ENCODE data around the gene RAB31.

Gene RAB31

GRCh38 chr18:9737472-9738121 is 29.5 kb downstream of the RAB31 start:
- no peak for DNase-seq (ENCODE audit: low read depth, low spot score)

- DNase-seq (ENCODE audit: low read depth, low spot score): no peak
Observed at GRCh38 chr18:9738266-9738969, 30.3 kb downstream of the RAB31 start.

- no peak for DNase-seq (ENCODE audit: low read depth, low spot score)
Observed at GRCh38 chr18:9739516-9739915, 31.4 kb downstream of the RAB31 start.

DNA sequence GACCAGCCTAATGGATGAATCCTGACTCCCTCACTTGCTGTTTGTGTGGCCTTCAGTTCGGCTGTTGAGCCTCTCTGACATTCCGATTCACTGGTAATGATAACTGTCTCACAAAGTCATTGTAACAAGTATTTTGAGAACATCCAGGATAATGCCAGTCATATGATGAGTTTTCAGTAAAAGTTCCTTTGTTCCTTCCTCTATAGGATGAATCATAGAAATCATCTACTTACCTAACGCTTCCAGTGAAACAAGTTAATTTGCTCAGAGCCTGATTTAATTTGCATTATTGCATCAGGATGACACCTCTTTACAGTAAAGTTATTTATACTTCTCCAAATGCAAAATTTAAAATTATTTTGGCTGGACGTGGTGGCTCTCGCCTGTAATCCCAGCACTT is 32.0 kb downstream of the RAB31 start:
- DNase-seq (ENCODE audit: low read depth, low spot score): no peak

GRCh38 chr18:9741406-9741792 is 33.3 kb downstream of the RAB31 start:
- no peak for DNase-seq (ENCODE audit: low read depth, low spot score)

GRCh38 chr18:9741793-9742523 is 33.9 kb downstream of the RAB31 start:
- DNase-seq (ENCODE audit: low read depth, low spot score): peak; percentile 90

DNA sequence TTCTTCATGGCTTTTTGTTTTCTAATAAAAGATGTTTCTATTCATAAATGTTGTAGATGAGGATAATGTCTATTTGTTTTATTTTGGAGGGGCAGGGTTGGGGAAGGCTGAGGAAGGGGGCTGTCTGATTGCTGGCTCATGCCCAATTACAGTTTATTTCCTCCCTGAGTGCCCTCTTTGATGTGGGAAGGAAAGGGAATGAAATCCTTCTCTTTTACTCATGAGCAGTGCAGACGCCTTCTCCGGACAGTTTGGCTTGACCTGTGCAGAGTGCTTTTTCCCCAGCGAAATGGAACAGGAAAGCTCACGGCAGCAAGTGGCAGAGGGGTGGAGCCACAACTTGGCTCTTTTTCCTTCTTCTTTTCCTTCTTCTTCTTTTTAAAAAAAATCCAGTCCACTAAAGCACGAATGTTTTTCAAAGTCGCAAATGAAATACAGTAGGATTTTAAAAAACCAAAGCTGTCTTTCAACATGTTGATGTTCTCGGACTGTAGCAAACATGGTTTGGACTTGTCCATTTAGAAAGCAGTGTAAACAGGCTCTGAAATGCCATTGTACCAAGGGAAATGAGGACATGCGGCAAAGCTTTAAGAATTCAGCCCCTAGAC is 34.5 kb downstream of the RAB31 start:
- DNase-seq (ENCODE audit: low read depth, low spot score): no peak

- peak; percentile 91 for DNase-seq (ENCODE audit: low read depth, low spot score)
Observed at GRCh38 chr18:9743200-9744016, 35.3 kb downstream of the RAB31 start.

- DNase-seq (ENCODE audit: low read depth, low spot score): no peak
Observed at GRCh38 chr18:9746958-9747357, 38.9 kb downstream of the RAB31 start.

GRCh38 chr18:9749611-9750010 is 41.5 kb downstream of the RAB31 start:
- DNase-seq (ENCODE audit: low read depth, low spot score): no peak

GRCh38 chr18:9750112-9750511 is 42.0 kb downstream of the RAB31 start:
- no peak for DNase-seq (ENCODE audit: low read depth, low spot score)

GRCh38 chr18:9750606-9751304 is 42.7 kb downstream of the RAB31 start:
- no peak for DNase-seq (ENCODE audit: low read depth, low spot score)

- no peak for DNase-seq (ENCODE audit: low read depth, low spot score)
Observed at GRCh38 chr18:9751371-9752031, 43.4 kb downstream of the RAB31 start.

- no peak for DNase-seq (ENCODE audit: low read depth, low spot score)
Observed at GRCh38 chr18:9753846-9754245, 45.7 kb downstream of the RAB31 start.

- no peak for DNase-seq (ENCODE audit: low read depth, low spot score)
Observed at GRCh38 chr18:9755110-9755509, 47.0 kb downstream of the RAB31 start.

DNA sequence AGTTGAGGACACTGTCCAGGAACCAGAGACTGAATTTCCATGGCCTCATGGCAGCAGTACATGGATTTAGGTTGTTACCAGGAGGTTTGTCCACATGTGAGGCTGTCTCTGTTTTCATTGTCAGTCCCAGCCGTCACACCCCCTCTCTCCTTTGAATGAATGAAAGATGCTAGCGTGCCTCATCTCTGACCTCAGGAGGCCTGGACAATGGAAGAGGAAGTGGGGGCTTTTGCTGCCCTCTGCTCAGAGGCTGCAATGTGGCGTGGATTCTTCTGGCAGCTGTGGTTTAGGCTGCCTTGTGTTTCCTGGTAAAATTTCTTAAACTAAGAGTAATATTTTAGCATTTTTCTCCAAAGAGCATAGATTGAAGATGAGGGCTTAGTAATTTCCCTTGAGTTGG is 47.5 kb downstream of the RAB31 start:
- DNase-seq (ENCODE audit: low read depth, low spot score): no peak

DNA sequence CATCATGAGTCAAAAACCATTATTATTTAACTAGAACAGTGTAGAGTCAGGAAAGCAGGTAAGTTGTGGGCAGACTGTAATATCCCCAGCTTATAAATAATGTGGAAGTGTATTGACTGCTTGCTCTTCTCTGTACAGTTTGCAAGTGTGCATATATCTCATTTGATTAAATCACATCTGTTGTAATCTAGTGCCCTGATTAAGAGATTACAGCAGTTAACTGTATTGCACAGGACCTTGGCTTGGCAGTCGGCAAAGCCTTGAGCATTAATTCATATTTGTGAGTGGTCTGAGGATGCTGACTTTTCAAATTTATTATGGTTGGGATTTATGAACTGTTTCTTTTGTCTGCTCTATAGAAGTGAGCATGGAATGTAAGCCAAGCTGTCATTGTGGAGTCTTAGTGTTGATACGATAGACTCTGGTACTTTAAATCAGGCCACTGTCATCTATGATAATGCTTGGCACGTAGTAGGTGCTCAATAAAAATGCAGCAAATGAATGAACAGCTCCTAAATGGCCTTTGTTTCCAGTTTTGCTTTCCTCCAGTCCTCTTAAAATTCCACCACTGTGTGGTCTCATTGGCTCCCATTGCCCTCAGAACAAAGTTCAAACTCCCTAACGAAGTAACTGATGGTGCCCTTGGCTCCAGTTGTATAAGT is 48.3 kb downstream of the RAB31 start:
- no peak for DNase-seq (ENCODE audit: low read depth, low spot score)

- DNase-seq (ENCODE audit: low read depth, low spot score): peak; percentile 64
Observed at GRCh38 chr18:9756933-9757470, 48.9 kb downstream of the RAB31 start.

GRCh38 chr18:9757827-9758621 is 49.9 kb downstream of the RAB31 start:
- no peak for DNase-seq (ENCODE audit: low read depth, low spot score)

Measured in ELF-1 (cell line).